CD14-positive monocyte (primary cell): ENCODE measurements around the gene KRTAP5-8. TPM values are rescaled to one million over a fixed set of nuclear protein-coding genes. Genes with fewer than 3 reads are reported as not detected.
A peak's percentile ranks its signal among the peaks of the same experiment; 100 is the strongest.

Source experiments
- DNase-seq, 3 donors: peaks; one replicate each; pipeline ENCODE4 v3.0.0-alpha.2; 2011 to 2022
- H2AFZ ChIP-seq: 2 replicates; pipeline ENCODE4 v1.6.0; 2012; ENCODE audit warnings: mild to moderate bottlenecking, low read depth, low read length, inconsistent platforms; ENCODE audit not compliant: insufficient read depth, poor library complexity, severe bottlenecking
- H3K27ac ChIP-seq, 2 donors: 1 replicate in 1 of 2; 2 replicates in 1 of 2; pipeline ENCODE4 v1.5.1; 2012 to 2013; ENCODE audit warnings: low read length in 2 of 2, control low read depth in 1 of 2, inconsistent platforms in 1 of 2, low read depth in 1 of 2, mild to moderate bottlenecking in 1 of 2
- H3K27me3 ChIP-seq, 2 donors: one replicate each; pipeline versions ENCODE4 v1.6.0 to v1.6.1; 2011 to 2013; ENCODE audit warnings: low read length in 2 of 2; ENCODE audit not compliant: control insufficient read depth in 2 of 2, insufficient read depth in 2 of 2
- H3K36me3 ChIP-seq, 2 donors: replicated peaks in 1 of 2; 1 replicate in 1 of 2; 2 replicates in 1 of 2; pipeline versions ENCODE4 v1.5.1 to v1.6.1; 2012 to 2013; ENCODE audit warnings: low read length in 2 of 2, control low read depth in 1 of 2, inconsistent platforms in 1 of 2, mild to moderate bottlenecking in 1 of 2; ENCODE audit not compliant: insufficient read depth in 2 of 2, control insufficient read depth in 1 of 2
- H3K4me1 ChIP-seq, 2 donors: 1 replicate in 1 of 2; 2 replicates in 1 of 2; pipeline versions ENCODE4 v1.5.1 to v1.6.1; 2012 to 2013; ENCODE audit warnings: low read length in 2 of 2, control low read depth in 1 of 2, inconsistent platforms in 1 of 2, mild to moderate bottlenecking in 1 of 2, moderate library complexity in 1 of 2; ENCODE audit not compliant: insufficient read depth in 2 of 2, control insufficient read depth in 1 of 2
- H3K4me2 ChIP-seq: replicated peaks from 2 replicates; pipeline ENCODE3; 2012; ENCODE audit warnings: low read length, moderate library complexity, mild to moderate bottlenecking; ENCODE audit not compliant: poor library complexity, severe bottlenecking; ENCODE audit errors: extremely low read depth
- H3K4me3 ChIP-seq, 3 experiments: fragments of 200-600 bp in 1 of 3; sonication (generic) in 1 of 3; replicated peaks in 1 of 3; 1 replicate in 2 of 3; 2 replicates in 1 of 3; pipeline ENCODE4 v1.5.1; 2011 to 2013; ENCODE audit warnings: low read length in 3 of 3, mild to moderate bottlenecking in 3 of 3, control low read depth in 2 of 3, low read depth in 2 of 3, inconsistent platforms in 1 of 3, moderate library complexity in 1 of 3
- H3K79me2 ChIP-seq: 2 replicates; pipeline ENCODE4 v1.6.0; 2012; ENCODE audit warnings: mild to moderate bottlenecking, control low read depth, inconsistent platforms, low read length, moderate library complexity; ENCODE audit not compliant: insufficient read depth
- H3K9ac ChIP-seq: 2 replicates; pipeline ENCODE4 v1.6.0; 2017; ENCODE audit warnings: low read length, mild to moderate bottlenecking; ENCODE audit not compliant: insufficient read depth, poor library complexity, severe bottlenecking
- H3K9me3 ChIP-seq, 2 donors: replicated peaks in 1 of 2; 1 replicate in 1 of 2; 2 replicates in 1 of 2; pipeline versions ENCODE4 v1.5.1 to v1.6.1; 2012 to 2013; ENCODE audit warnings: low read length in 2 of 2, control low read depth in 1 of 2; ENCODE audit not compliant: control insufficient read depth in 1 of 2, insufficient read depth in 1 of 2
- H4K20me1 ChIP-seq: 2 replicates; pipeline ENCODE4 v1.6.0; 2012; ENCODE audit warnings: mild to moderate bottlenecking, low read length, control low read depth, moderate library complexity; ENCODE audit not compliant: insufficient read depth
- H3K27ac Mint-ChIP-seq, 7 donors: one replicate each; pipeline ENCODE4 v1.8.0; 2020; ENCODE audit warnings: mild to moderate bottlenecking in 7 of 7, mixed read lengths in 7 of 7, moderate library complexity in 6 of 7, inconsistent platforms in 2 of 7
- H3K27me3 Mint-ChIP-seq, 3 donors: one replicate each; pipeline ENCODE4 v1.8.0; 2021 to 2022; ENCODE audit warnings: low read depth in 3 of 3, mild to moderate bottlenecking in 3 of 3, mixed read lengths in 3 of 3, moderate library complexity in 3 of 3, inconsistent platforms in 1 of 3
- H3K36me3 Mint-ChIP-seq, 2 donors: one replicate each; pipeline ENCODE4 v1.8.0; 2020; ENCODE audit warnings: mixed read lengths in 2 of 2, inconsistent platforms in 1 of 2, mild to moderate bottlenecking in 1 of 2
- H3K4me1 Mint-ChIP-seq: one replicate; pipeline ENCODE4 v1.8.0; 2020; ENCODE audit warnings: mild to moderate bottlenecking, mixed read lengths
- H3K4me3 Mint-ChIP-seq, 2 donors: one replicate each; pipeline ENCODE4 v1.8.0; 2020; ENCODE audit warnings: mild to moderate bottlenecking in 2 of 2, mixed read lengths in 2 of 2, moderate library complexity in 1 of 2
- H3K9me3 Mint-ChIP-seq, 7 donors: one replicate each; pipeline ENCODE4 v1.8.0; 2020 to 2022; ENCODE audit warnings: mixed read lengths in 7 of 7, mild to moderate bottlenecking in 6 of 7, moderate library complexity in 6 of 7, inconsistent platforms in 2 of 7
- WGBS: methylation state at CpG from one replicate; pipeline ENCODE4 v1.1.5; 2013; ENCODE audit warnings: missing lambda C conversion rate; ENCODE audit not compliant: insufficient coverage; 5-methylcytosine and 5-hydroxymethylcytosine counted together
- intact Hi-C, 2 donors: fragments of 100-400 bp; cut with micrococcal nuclease; formaldehyde crosslinking; loops; one replicate each; pipeline versions ENCODE4 v1.15.0 to v1.15.1; 2023
- polyA plus RNA-seq, 3 donors: library from polyadenylated mRNA; depleted of rRNA in 1 of 3; unstranded in 2 of 3; stranded (reverse) in 1 of 3; fragments of 300-500 nt in 2 of 3; fragments of >200 nt in 1 of 3; fragmentation: Illumina TruSeq in 2 of 3; gene quantifications; 1 replicate in 2 of 3; 2 replicates in 1 of 3; pipeline ENCODE4 v1.2.3, GENCODE V29; 2012 to 2021
- TF ChIP-seq, protein P1 (sequence below): fragments of 200-600 bp; IDR thresholded peaks from one replicate; pipeline ENCODE4 v1.8.0; 2022; ENCODE audit warnings: antibody characterized with exemption, mild to moderate bottlenecking

KRTAP5-8 gene
- polyA plus RNA-seq, 3 donors = 0.08 TPM; not detected in 2

DNA sequence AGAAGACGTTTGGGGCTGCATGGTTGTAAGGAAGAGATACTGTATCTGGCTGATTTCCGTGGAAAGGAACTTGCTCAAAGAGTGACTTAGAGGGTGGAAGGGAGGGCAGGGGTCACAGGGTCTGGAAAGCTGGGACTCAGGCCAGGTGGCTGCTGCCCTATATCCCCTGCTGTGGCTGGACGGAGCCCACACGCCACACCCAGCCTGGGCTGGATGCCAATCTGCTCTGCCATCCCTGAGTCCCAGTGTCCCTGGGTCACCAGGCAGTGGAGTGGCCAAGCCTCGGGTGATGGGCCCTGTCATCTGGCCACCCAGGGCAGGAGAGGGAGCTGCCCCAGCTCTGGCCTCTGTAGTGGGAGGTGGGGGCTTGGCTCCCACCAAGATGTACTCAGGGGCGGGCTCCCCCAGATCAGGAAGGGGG, 37.2 kb upstream of the KRTAP5-8 start:
- Histone ChIP-seq H3K27ac (no peak overlapping the region), H3K36me3 (peaks cover 82 to 96% of the 10 kb centered on the region in 2 donors), H3K4me3 (no peak overlapping the region), H3K4me2 (no peak overlapping the region), H2AFZ (no peak overlapping the region), H3K27me3 (no peaks in the 10 kb centered on the region), H3K9me3 (no peaks in the 10 kb centered on the region), H4K20me1 (peaks cover 4% of the 10 kb centered on the region), H3K4me1 (no peaks in the 10 kb centered on the region), H3K79me2 (no peaks in the 10 kb centered on the region), H3K9ac (no peak overlapping the region)
- Mint-ChIP-seq H3K36me3 (peaks cover 68 to 93% of the 10 kb centered on the region in 2 donors), H3K4me1 (peaks cover 4% of the 10 kb centered on the region), H3K27ac (peak overlapping the region in 3 of 7 donors; percentile 30 to 37 (median 35)), H3K4me3 (peak overlapping the region in 1 of 2 donors; percentile 27), H3K27me3 (peaks cover 0 to 3% (median 0%) of the 10 kb centered on the region in 3 donors), H3K9me3 (peaks cover 0 to 2% (median 0%) of the 10 kb centered on the region in 7 donors)
- WGBS = 76% methylated on average over 6 of the region's 6 CpGs
- TF ChIP-seq, protein P1, sequence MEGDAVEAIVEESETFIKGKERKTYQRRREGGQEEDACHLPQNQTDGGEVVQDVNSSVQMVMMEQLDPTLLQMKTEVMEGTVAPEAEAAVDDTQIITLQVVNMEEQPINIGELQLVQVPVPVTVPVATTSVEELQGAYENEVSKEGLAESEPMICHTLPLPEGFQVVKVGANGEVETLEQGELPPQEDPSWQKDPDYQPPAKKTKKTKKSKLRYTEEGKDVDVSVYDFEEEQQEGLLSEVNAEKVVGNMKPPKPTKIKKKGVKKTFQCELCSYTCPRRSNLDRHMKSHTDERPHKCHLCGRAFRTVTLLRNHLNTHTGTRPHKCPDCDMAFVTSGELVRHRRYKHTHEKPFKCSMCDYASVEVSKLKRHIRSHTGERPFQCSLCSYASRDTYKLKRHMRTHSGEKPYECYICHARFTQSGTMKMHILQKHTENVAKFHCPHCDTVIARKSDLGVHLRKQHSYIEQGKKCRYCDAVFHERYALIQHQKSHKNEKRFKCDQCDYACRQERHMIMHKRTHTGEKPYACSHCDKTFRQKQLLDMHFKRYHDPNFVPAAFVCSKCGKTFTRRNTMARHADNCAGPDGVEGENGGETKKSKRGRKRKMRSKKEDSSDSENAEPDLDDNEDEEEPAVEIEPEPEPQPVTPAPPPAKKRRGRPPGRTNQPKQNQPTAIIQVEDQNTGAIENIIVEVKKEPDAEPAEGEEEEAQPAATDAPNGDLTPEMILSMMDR = no peak
- intact Hi-C loops = no loop called here
- no peak for DNase-seq

DNA sequence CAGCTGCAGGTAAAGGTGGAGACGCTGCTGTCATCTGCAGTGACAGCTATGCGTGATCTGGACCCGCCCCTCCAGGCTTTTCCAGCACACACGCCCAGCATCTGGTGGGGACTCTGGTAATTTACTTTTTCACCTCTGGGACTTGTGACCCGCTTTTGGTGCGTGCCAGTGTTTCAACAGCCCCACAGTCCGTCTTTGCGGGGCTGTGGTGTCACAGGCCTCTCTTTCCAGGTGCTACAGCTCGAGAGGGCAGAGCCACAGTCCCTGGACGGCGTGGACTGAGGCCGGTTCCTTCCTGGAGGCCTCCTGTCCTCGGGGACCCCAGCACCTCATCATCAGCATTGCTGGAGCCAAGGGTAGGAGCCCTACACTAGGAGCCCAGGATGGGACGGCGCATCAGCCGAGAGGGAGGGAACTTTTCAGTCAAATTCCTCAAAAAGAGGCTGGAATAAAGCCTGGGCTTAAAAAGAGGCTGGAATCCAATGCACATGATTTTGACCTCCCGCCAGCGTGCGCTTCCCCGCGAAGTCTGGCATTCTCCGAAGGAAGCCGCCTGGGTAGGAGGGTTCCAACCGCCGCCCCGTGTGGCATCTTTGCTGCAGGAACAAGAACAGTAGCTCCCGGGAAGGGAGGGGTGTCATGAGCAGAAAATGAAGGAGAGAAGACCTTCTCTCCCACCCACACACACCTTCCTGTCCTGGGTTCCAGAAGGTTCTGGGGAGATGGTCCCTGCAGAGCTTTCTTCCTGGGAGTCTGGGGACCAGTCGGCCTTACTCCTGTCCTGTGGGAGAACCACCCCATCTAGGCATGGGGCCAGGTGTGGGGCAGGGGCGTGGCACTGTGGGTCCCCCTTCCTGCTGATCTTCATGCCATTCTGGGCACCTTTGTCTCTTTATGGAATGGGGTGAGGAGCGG, 36.5 kb upstream of the KRTAP5-8 start:
- H3K79me2 ChIP-seq = no peaks in the 10 kb centered on the region
- H3K4me1 Mint-ChIP-seq = peaks cover 4% of the 10 kb centered on the region
- H3K27ac Mint-ChIP-seq = no peak overlapping the region
- no peak for DNase-seq
- no peak overlapping the region for H3K4me3 Mint-ChIP-seq
- peaks cover 0 to 3% (median 0%) of the 10 kb centered on the region in 3 donors for H3K27me3 Mint-ChIP-seq
- H3K4me3 ChIP-seq = no peak overlapping the region
- H3K36me3 Mint-ChIP-seq = peaks cover 68 to 93% of the 10 kb centered on the region in 2 donors
- H3K9me3 ChIP-seq = no peaks in the 10 kb centered on the region
- no peaks in the 10 kb centered on the region for H4K20me1 ChIP-seq
- no peak overlapping the region for H3K4me2 ChIP-seq
- no peaks in the 10 kb centered on the region for H3K27me3 ChIP-seq
- H3K27ac ChIP-seq = no peak overlapping the region
- intact Hi-C loops = no loop called here
- peaks cover 0 to 7% (median 3%) of the 10 kb centered on the region in 7 donors for H3K9me3 Mint-ChIP-seq
- no peaks in the 10 kb centered on the region for H3K4me1 ChIP-seq
- H2AFZ ChIP-seq = no peak overlapping the region
- peaks cover 81 to 96% of the 10 kb centered on the region in 2 donors for H3K36me3 ChIP-seq
- no peak overlapping the region for H3K9ac ChIP-seq
- WGBS = 95% methylated on average over 17 of the region's 30 CpGs
- TF ChIP-seq, protein P1 = no peak
